CD4-positive, alpha-beta T cell (primary cell): ENCODE measurements around the gene PLA2G15. TPM values are rescaled to one million over a fixed set of nuclear protein-coding genes. Genes with fewer than 3 reads are reported as not detected.
A peak's percentile ranks its signal among the peaks of the same experiment; 100 is the strongest.

Source experiments
- ATAC-seq: fragments of 200-7000 bp; cut with Tn5 transposase; one replicate; pipeline ENCODE4 v1.10.0; 2022; ENCODE audit warnings: mild to moderate bottlenecking; ENCODE audit not compliant: poor library complexity
- CTCF ChIA-PET: fragments of 350-600 bp; sonication (Branson Sonifier 250); formaldehyde crosslinking; loops from one replicate; lab custom pipeline; 2021; ENCODE audit warnings: antibody characterized with exemption, inconsistent platforms; lab: Charles Lee
- POLR2A ChIA-PET: fragments of 350-600 bp; sonication (Branson Sonifier 250); formaldehyde crosslinking; loops from one replicate; lab custom pipeline; 2021; ENCODE audit warnings: antibody characterized with exemption, inconsistent platforms; lab: Charles Lee
- DNase-seq, 14 experiments: peaks; one replicate each; pipeline ENCODE4 v3.0.0-alpha.2; 2013 to 2020; ENCODE audit warnings: mixed read lengths in 2 of 14
- H3K27ac ChIP-seq, 2 donors: one replicate each; pipeline versions ENCODE4 v1.5.1 to v1.7.0; 2013; ENCODE audit warnings: low read length in 2 of 2, low read depth in 1 of 2, mild to moderate bottlenecking in 1 of 2
- H3K27me3 ChIP-seq, 2 experiments: 1 replicate in 1 of 2; 2 replicates in 1 of 2; pipeline versions ENCODE4 v1.6.1 to v1.7.0; 2013; ENCODE audit warnings: low read length in 2 of 2, control low read depth in 1 of 2, mild to moderate bottlenecking in 1 of 2, moderate library complexity in 1 of 2; ENCODE audit not compliant: insufficient read depth in 2 of 2, control insufficient read depth in 1 of 2
- H3K36me3 ChIP-seq: one replicate; pipeline ENCODE4 v1.6.1; 2013; ENCODE audit warnings: low read length, control low read depth; ENCODE audit not compliant: insufficient read depth
- H3K4me1 ChIP-seq: one replicate; pipeline ENCODE4 v1.6.1; 2013; ENCODE audit warnings: low read length, control low read depth; ENCODE audit not compliant: insufficient read depth
- H3K4me3 ChIP-seq: one replicate; pipeline ENCODE4 v1.5.1; 2013; ENCODE audit warnings: mild to moderate bottlenecking, low read length, moderate library complexity
- H3K9me3 ChIP-seq, 2 experiments: 1 replicate in 1 of 2; 2 replicates in 1 of 2; pipeline versions ENCODE4 v1.6.1 to v1.7.0; 2013; ENCODE audit warnings: low read length in 2 of 2, mild to moderate bottlenecking in 2 of 2, control low read depth in 1 of 2, moderate library complexity in 1 of 2; ENCODE audit not compliant: control insufficient read depth in 1 of 2, insufficient read depth in 1 of 2
- H3K27ac Mint-ChIP-seq: one replicate; pipeline ENCODE4 v1.8.0; 2020; ENCODE audit warnings: mixed read lengths
- H3K27me3 Mint-ChIP-seq: one replicate; pipeline ENCODE4 v1.8.0; 2021; ENCODE audit warnings: mixed read lengths
- H3K36me3 Mint-ChIP-seq: one replicate; pipeline ENCODE4 v1.8.0; 2021; ENCODE audit warnings: low read depth, mixed read lengths
- H3K4me1 Mint-ChIP-seq: one replicate; pipeline ENCODE4 v1.8.0; 2021; ENCODE audit warnings: low read depth, mixed read lengths
- H3K4me3 Mint-ChIP-seq: one replicate; pipeline ENCODE4 v1.8.0; 2020; ENCODE audit warnings: mild to moderate bottlenecking, mixed read lengths
- H3K9me3 Mint-ChIP-seq: one replicate; pipeline ENCODE4 v1.8.0; 2020; ENCODE audit warnings: mixed read lengths
- intact Hi-C, 2 experiments: fragments of 100-400 bp; cut with DNase I in 1 of 2; cut with micrococcal nuclease in 1 of 2; formaldehyde crosslinking; loops; one replicate each; pipeline versions ENCODE4 v1.15.1 to v1.9.0; 2023 to 2025; cut with DNase I, micrococcal nuclease
- total RNA-seq, 174 experiments: library from RNA in 2 of 174; stranded (reverse) in 2 of 174; gene quantifications; one replicate each; pipeline ENCODE4 v1.2.3 and lab custom pipeline; 2021 to 2026
- TF ChIP-seq, protein P1 (sequence below): fragments of 200-600 bp; IDR thresholded peaks from one replicate; pipeline ENCODE4 v1.8.0; 2022; ENCODE audit warnings: antibody characterized with exemption, mild to moderate bottlenecking

The PLA2G15 gene
- total RNA-seq, 2 experiments from 2014 or later: 4.3 to 4.7 TPM

DNA sequence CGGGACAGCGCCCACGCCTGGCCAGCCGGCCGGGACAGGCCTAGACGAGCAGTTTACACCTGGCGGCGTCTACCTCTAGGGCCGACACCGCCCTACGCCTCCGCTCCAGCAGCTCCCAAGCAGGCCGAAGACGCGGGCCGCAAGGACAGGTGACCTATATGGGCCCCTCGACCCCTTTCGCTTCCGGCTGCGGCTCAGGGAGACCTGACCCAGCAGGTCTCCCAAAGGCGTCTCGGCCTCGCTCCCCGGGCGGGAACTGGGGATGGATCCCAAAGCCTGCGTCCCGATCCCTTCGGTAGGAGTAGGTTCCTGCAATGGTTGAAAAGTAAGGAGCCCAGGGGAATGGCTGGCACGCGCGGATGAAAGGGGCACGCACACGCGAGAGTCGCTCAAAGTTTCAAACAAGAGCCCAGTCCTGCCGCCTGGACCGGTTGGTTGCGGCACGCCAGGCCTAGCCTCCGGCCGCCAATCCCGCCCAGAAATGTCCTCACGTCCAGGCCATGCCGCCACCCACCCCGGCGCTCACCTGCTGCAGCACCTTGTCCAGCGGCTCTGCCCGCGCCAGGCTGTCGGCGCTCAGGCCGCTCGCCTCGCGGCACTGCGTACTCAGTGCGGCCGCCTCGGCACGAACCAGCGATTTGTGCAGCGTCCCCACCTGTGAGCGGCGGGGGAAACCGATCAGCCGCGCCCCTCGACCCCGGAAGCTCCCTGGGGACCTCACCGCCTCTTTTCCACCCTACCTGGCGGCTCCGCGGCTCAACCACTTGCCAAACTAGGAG lies 9.9 kb upstream of the PLA2G15 start:
- H3K27me3 Mint-ChIP-seq: no peaks in the 10 kb centered on the region
- peak in 3 of 14 experiments; percentile 33 to 60 (median 43) for DNase-seq
- H3K36me3 Mint-ChIP-seq: no peaks in the 10 kb centered on the region
- H3K27ac Mint-ChIP-seq: peak overlapping the region; percentile 71
- H3K4me3 Mint-ChIP-seq: peak overlapping the region; percentile 87
- Histone ChIP-seq H3K27ac (peak overlapping the region in 1 of 2 donors; percentile 53), H3K4me3 (no peak overlapping the region), H3K4me1 (peaks cover 41% of the 10 kb centered on the region), H3K9me3 (peaks cover 0 to 9% of the 10 kb centered on the region in 2 experiments), H3K36me3 (peaks cover 7% of the 10 kb centered on the region), H3K27me3 (no peaks in the 10 kb centered on the region)
- CTCF ChIA-PET: interaction anchor here (1.1 kb wide), 1 partner anchor 51 kb away, joined by 3 read pairs; no protein-coding TSS in a partner anchor
- H3K4me1 Mint-ChIP-seq: peaks cover 35% of the 10 kb centered on the region
- no peak for ATAC-seq
- TF ChIP-seq, protein P1, sequence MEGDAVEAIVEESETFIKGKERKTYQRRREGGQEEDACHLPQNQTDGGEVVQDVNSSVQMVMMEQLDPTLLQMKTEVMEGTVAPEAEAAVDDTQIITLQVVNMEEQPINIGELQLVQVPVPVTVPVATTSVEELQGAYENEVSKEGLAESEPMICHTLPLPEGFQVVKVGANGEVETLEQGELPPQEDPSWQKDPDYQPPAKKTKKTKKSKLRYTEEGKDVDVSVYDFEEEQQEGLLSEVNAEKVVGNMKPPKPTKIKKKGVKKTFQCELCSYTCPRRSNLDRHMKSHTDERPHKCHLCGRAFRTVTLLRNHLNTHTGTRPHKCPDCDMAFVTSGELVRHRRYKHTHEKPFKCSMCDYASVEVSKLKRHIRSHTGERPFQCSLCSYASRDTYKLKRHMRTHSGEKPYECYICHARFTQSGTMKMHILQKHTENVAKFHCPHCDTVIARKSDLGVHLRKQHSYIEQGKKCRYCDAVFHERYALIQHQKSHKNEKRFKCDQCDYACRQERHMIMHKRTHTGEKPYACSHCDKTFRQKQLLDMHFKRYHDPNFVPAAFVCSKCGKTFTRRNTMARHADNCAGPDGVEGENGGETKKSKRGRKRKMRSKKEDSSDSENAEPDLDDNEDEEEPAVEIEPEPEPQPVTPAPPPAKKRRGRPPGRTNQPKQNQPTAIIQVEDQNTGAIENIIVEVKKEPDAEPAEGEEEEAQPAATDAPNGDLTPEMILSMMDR: no peak
- no peaks in the 10 kb centered on the region for H3K9me3 Mint-ChIP-seq
- intact Hi-C loops: loop anchor here in 1 of 2 experiments (5.0 to 10.0 kb wide), 3 partner anchors 160 to 950 kb away; partner anchors contain the start of genes RANBP10, SNTB2 and TSNAXIP1
- POLR2A ChIA-PET: interaction anchor here (1.0 to 3.2 kb wide), 6 partner anchors 9 to 148 kb away, joined by 3 to 10 read pairs (median 4); partner anchors contain the start of genes PLA2G15, PRMT7, SLC7A6 and SLC7A6OS

DNA sequence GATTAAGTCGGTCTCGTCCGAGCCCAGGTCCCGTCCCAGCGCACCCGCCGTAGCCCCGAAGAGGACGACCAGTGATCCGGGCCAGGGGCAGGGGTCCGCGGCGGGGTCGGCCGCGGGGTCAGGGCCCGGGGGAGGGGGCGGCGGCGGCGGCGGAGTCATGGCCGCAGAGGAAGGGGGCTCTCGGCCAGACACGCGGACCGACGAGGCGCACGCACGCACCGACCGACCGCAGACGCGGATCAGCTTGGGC lies 9.4 kb upstream of the PLA2G15 start, which contains the start of gene ESRP2:
ESRP2 (minus strand) TSS at position 241 of the 250 bp plus-strand sequence; CDS start at position 159, 82 bp downstream.
- Mint-ChIP-seq H3K27ac (peak within 1 kb of the TSS; percentile 77), H3K27me3 (no peaks in the 10 kb centered on the region), H3K9me3 (no peaks in the 10 kb centered on the region), H3K36me3 (no peaks in the 10 kb centered on the region), H3K4me3 (peak within 1 kb of the TSS; percentile 95), H3K4me1 (peaks cover 35% of the 10 kb centered on the region)
- peaks cover 0 to 9% of the 10 kb centered on the region in 2 experiments for H3K9me3 ChIP-seq
- H3K4me1 ChIP-seq: peaks cover 41% of the 10 kb centered on the region
- ChIA-PET CTCF (interaction anchor here (1.1 kb wide), 1 partner anchor 52 kb away, joined by 3 read pairs; no protein-coding TSS in a partner anchor), POLR2A (interaction anchor here (0.6 to 3.2 kb wide), 6 partner anchors 9 to 298 kb away, joined by 3 to 10 read pairs (median 4); partner anchors contain the start of genes PRMT7, SLC7A6 and SLC7A6OS)
- H3K27ac ChIP-seq: peak within 1 kb of the TSS; percentile 9 to 53
- DNase-seq (no peak), ATAC-seq (no peak)
- peaks cover 3% of the 10 kb centered on the region for H3K36me3 ChIP-seq
- no peaks in the 10 kb centered on the region for H3K27me3 ChIP-seq
- H3K4me3 ChIP-seq: peak within 1 kb of the TSS; percentile 66
- intact Hi-C loops: loop anchor here in 1 of 2 experiments (5.0 to 10.0 kb wide), 3 partner anchors 161 to 949 kb away; partner anchors contain the start of genes RANBP10, SNTB2 and TSNAXIP1
- TF ChIP-seq, protein P1: no peak

- Histone ChIP-seq H3K4me1 (peaks cover 41% of the 10 kb centered on the region), H3K4me3 (peak overlapping the region; percentile 66), H3K9me3 (peaks cover 0 to 9% of the 10 kb centered on the region in 2 experiments), H3K36me3 (peaks cover 3% of the 10 kb centered on the region), H3K27ac (peak overlapping the region; percentile 9 to 53), H3K27me3 (no peaks in the 10 kb centered on the region)
- Mint-ChIP-seq H3K27ac (peak overlapping the region; percentile 77), H3K36me3 (no peaks in the 10 kb centered on the region), H3K4me3 (peak overlapping the region; percentile 95), H3K4me1 (peaks cover 35% of the 10 kb centered on the region), H3K27me3 (no peaks in the 10 kb centered on the region), H3K9me3 (no peaks in the 10 kb centered on the region)
- intact Hi-C loops: loop anchor here in 1 of 2 experiments (5.0 to 10.0 kb wide), 3 partner anchors 161 to 949 kb away; partner anchors contain the start of genes RANBP10, SNTB2 and TSNAXIP1
- DNase-seq (peak in 7 of 14 experiments; percentile 26 to 81 (median 48)), ATAC-seq (peak; percentile 8)
- TF ChIP-seq, protein P1: no peak
- ChIA-PET POLR2A (interaction anchor here (0.6 to 3.2 kb wide), 8 partner anchors 8 to 298 kb away, joined by 3 to 10 read pairs (median 5); partner anchors contain the start of genes NFATC3, PRMT7, SLC7A6 and SLC7A6OS), CTCF (interaction anchor here (1.1 to 1.9 kb wide), 3 partner anchors 25 to 142 kb away, joined by 3 to 6 read pairs (median 3); no protein-coding TSS in a partner anchor)
Observed at GRCh38 chr16:68236137-68236825, 8.9 kb upstream of the PLA2G15 start.
